Non-pigmented ciliary epithelial cell (primary cell): ENCODE data around the gene YWHAE.
"Not testable (repeated sequence)": the region's sequence is repeated elsewhere in the genome, so short reads cannot be mapped to it uniquely, and the experiment has no call there.

Experiments used
- DNase-seq: peaks from one replicate; pipeline ENCODE4 v3.0.0-alpha.2; 2010; ENCODE audit warnings: low read depth

YWHAE gene

DNA sequence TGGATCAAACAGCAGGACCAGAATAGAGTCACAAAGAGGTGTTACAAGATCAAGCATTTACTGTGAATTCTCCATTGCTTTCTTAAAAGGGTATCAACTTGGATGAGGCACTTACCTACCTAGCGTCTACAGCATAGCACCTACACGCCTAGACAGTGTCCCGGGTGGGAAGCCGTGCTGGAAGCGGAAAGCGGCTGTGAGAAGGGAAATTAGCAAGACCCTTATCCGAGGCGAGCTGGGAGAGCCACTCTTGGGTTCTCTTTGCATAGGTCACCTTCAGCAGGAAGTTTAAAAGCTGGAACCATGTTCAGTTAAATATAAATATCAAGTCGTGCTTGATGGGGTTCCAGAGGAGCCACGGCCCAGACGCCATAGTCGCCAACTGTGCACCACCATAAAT lies 74.3 kb downstream of the YWHAE start:
- DNase-seq = no peak

DNA sequence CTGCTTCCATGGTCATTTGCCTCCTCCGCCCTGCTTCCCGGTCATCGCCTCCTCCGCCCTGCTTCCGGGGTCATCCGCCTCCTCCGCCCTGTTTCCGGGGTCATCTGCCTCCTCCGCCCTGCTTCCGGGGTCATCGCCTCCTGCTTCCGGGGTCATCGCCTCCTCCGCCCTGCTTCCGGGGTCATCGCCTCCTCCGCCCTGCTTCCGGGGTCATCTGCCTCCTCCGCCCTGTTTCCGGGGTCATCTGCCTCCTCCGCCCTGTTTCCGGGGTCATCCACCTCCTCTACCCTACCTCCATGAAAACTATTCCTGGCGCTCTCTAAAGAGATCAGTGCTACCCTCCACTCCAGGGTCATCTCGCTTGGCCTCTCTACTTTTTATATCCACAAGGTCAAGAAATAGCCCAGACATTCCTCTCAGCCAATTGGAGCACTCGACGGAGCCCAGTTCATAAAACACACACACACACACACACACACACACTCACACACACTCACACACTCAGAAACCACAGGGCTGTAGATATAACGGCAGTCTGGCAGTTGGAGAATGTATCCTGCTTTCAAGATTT lies 75.7 kb downstream of the YWHAE start:
- DNase-seq = no peak

DNA sequence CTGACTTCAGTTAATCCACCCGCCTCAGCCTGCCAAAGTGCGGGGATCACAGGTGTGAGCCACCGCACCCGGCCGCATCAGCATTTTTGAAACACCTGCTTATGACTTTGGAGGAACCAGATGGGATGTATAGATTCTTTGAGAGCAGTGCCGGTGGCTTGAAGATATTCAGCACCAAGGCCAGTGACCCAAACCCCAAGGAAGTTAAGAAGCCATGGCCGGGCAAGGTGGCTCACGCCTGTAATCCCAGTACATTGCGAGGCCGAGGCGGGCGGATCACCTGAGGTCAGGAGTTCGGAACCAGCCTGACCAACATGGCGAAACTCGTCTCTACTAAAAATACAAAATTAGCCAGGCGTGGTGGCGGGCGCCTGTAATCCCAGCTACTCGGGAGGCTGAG lies 76.7 kb downstream of the YWHAE start:
- DNase-seq = no peak

DNA sequence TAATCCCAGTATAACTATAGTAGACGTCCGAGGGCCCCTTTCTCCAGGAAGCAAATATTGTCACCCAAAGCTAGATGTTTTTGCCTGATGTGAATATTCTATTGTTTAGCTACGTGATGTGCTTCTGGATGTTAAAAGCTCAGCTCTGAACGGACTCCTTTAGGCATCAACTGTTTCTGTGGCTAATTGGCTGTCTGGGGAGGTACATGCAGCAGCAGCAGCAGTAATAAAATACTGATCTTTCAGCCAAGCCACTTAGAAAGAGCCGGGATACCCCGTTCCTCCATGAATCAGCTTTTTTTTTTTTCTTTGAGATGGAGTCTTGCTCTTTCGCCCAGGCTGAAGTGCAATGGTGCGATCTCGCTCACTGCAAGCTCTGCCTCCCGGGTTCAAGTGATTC lies 77.5 kb downstream of the YWHAE start:
- DNase-seq = no peak

DNA sequence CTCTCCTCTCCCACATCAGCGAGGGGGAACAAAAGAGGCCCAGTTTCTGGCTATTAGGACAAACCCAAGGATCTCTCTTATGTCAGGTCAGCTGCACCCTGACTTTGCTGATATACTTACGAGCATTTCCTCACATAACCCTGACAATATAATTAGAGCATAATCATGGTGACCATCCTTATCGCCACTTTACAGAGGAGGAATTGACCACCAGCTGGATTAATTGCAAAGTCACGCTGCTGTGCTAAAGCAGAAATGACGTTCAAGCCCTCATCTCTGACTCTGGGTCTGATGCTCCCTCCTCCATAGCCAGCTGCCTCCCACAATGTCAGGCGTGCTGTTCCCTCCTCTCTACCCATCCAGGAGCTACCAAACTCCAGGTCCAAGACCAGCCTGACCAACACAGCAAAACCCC lies 78.0 kb downstream of the YWHAE start:
- DNase-seq = no peak

DNA sequence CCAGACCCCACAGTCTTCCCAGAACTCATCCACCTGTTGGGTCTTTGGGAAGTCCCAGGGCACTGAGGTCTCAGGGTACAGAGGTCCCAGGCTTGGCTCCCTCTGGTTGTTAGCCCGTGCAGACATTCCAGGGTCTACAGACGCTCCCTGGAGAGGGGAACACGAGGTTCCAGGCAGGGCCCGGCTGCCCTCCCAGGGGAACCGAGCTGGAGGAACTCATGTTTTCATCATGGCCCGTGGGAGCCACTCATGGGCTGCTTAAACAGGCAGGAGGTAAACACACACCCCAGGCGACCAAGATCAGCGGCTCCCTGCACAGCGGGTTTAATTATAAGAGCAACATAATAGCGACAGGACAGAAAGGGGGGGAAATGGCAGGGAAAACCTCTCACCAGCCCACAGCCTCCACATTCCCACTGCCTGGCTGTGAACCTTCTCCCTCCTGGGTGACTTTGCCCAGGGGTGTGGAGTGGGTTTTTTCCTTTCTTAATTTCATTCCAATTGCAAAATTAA lies 84.1 kb downstream of the YWHAE start:
- DNase-seq = no peak

DNA sequence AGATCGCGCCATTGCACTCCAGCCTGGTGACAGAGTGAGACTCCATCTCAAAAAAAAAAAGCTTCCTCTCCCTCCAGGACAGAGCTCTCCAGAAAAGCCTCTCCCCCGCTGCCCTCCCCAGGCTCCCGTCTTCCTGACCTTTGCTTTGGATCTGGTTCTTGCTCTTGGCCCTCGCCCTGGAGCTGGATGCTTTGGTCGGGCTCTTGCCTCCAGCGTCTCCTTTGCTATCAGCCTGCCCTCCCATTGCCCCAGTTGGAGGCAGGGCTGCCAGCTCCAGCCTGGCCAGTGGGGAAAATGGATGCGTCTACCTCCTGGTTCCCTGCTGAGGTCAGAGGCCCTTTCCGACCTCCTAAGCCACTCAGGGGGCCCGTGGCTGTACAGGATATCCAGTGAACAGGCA lies 84.6 kb downstream of the YWHAE start:
- no peak for DNase-seq

DNA sequence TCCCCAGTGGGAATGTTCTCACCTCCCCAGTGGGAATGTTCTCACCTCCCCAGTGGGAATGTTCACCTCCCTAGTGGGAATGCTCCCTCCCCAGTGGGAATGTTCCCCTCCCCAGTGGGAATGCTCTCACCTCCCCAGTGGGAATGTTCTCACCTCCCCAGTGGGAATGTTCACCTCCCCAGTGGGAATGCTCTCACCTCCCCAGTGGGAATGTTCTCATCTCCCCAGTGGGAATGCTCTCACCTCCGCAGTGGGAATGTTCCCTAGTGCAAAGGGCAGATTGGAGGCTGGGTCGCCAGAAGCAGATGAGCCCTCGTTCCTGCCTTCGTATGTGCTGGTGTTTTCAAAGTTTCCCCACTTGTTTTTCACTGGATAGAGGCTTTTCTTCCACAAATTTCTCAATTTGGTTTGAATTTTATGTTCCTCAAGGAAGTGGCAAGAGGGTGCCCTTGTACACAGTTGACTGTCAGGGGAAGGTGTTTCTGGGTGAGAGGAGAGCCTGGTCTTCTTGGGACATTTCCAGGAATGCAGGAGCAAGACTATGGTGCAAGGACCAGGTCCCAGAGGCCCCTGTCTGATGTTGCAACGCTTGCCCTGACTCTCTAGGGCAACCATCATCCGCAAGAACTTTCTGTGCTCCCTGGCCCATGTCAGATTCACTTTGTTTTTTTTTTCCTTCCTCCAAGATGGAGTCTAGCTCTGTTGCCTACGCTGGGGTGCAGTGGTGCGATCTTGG lies 86.6 kb downstream of the YWHAE start:
- no peak for DNase-seq

DNA sequence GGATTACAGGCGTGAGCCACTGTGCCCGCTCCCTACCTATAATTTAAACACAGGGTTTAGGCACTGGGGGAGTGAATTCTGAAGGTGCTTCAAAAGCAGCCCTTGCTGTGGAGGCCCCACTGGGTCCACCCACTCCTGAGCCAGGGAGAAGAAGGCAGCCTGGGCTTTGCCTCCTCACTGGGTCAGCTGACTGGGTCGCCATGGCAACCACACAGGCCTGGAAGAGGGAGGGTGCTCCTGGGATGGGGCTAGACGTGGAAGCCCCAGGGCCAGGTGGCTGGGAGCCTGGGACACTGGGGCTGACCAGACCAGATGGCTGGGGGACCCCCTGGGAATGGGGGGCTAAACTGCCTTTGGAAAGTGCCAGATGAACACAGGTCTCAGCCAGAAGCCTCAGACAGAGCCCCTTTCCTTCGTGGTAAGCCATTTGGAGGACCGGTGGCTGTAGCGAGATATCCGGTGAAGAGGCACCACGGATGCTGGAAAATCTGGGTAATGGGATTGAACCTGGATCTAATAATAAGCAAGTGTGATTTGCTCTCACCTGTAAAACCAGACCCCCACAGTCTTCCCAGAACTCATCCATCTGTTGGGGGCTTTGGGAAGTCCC lies 87.7 kb downstream of the YWHAE start:
- DNase-seq = no peak

DNA sequence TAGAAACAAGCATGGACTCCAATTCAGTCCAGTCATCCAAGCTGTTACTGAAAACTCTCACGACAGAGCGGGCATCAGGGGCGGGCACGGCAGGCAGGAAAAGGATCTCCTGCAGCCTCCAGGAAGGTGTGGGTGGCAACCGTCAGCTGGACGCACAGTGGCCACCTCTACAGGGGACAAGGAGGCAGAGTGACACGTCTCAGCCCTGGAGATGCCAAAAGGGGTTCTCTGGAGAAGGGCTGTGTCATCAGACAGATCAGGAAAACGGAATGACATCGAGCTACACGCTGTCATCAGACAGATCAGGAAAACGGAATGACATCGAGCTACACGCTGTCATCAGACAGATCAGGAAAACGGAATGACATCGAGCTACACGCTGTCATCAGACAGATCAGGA lies 92.2 kb downstream of the YWHAE start:
- not testable (repeated sequence) for DNase-seq

DNA sequence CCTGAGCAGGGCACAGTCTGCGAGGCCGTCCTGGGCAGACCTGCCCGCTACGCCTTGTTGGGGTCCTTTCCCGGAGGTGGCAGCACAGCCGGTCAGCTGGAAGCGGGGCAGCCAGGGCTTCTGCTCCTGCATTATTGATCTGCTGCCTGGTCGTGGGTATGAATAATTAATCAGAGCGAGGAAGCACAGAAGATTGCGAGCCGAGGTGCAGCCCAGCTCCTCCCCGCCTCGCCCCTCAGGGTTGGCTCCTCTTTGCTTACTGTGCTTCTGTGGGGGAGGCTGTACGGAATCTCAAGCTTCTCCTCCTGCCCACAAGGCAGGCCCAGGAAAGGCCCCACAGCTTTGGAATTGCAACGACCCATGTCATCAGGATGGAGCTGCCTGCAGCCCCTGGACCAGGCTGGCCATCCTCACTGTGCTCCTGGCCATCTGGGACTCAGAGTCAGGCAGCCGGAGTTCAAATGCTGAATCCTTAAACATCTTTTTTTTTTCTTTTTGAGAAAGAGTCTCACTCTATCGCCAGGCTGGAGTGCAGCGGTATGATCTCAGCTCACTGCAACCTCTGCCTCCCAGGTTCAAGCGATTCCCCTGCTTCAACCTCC lies 95.0 kb downstream of the YWHAE start:
- DNase-seq = no peak

DNA sequence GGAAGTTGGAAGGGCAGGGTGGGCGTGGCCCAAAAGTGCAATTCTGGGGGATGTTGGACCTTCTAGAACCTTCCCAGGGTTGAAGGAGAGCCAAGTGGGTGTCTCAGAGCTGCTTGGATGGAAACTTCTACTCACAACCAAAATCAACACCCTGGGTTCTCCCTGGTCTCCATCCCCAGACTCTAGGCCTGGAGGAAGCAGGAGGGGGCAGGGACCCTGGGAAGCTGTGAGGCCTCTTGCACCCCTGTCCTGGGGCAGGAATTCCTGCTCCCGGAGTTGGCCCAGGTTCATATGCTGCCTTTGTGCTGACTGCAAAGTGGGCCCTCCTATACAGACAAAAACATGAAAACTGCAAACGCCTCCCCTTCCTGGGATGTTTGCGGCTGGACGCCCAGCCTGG lies 95.5 kb downstream of the YWHAE start:
- no peak for DNase-seq

DNA sequence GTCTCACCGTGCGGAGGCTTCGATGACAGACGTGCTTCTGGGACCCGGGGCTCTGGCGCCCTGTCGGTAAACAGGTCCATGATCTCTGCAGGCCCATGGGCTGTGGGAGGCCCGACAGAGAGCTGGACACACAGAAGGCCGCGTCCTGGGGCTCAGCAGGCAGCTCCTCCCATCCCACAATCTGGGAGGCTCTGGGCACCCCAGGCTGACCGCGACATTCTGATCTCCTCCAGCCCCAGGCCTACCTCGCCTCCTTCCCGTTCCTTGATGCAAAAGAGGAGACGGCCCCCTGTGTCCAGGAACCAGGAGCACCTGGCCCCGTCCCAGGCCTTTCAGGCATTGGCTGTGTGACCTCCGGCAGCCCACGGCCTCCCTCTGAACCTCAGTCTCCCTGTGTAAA lies 97.3 kb downstream of the YWHAE start:
- no peak for DNase-seq

DNA sequence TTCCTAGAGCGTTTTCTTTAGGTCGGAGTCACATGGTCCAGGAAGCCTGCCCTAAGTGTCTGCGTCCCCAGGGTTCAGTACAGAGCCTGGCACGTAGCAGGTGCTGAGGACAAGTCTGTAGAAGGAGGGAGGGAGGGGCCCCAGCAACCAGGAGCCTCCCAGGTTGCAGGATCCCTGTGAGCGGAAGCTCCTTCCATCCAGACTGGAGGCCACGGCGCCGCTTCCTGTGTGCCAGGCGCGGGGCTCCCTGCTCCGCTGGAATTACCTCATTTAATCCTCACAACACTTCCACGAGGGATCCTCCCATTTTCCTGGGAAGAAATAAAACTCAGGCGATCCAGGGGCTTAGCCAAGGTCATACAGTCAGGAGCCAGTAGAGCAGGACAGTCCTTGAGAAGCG lies 98.5 kb downstream of the YWHAE start:
- DNase-seq = no peak

DNA sequence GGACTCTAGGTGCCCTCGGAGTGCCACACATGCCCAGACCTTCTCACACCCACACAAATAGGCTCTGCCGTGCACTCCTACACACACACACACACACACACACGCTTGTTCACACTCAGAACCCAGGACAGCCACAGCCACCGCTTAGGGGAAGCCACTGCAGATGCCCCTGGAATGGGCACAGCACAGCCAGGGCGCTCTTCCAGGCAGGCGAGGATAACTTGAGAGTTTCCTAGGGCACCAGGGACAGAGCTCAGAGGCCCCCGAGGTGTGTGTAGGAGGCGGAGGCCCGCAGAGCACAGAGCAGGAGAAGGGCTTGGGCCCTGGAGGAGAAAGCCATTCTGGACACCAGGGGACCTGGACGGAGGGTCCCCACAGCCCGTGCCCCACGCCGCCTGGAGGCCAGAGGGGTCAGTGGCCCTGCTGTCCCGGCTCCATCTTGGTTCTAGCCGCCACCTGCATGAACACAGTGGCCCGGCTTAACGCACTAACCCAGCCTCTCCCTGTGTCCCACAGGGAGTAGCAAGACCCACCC lies 99.6 kb downstream of the YWHAE start:
- no peak for DNase-seq

DNA sequence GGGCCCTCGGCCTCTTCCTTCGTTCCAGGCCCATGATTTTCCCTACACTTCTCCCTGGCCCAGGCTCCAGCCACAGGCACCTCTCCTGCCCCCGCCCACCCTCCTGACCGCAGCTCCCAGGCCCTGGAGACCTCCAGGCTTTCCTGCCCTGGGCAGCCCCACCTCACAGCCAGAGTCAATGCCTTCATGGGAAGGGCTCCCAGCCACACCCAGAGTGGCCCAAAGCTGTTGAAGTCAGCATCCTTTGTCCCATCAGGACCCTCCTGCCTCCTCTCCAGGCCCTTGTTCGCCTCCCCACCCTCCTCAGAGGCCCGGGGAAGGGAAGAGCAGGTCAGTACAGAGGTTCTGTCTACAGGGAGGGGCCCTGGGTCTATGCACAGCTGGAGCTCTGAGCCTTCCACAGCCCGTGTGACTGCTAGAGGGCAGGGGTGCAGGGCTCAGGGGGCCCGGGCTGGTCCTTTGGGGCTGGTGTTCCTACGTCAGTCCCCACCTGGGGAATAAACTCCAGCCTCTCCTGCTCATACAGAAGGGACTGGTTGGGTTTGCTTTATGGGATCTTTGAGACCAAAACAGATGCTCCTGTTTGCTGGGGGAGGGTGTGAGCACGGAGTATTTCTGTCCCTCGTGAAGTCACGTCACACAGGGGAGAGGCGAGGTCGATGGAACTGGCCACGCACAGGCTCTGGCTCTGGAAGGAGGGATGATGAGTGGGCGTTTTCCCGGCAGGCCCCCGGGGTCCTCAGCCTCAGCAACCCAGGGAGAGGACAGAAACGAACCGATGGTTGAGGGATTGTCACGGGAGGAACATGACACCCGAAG lies 100.3 kb downstream of the YWHAE start:
- DNase-seq = no peak

DNA sequence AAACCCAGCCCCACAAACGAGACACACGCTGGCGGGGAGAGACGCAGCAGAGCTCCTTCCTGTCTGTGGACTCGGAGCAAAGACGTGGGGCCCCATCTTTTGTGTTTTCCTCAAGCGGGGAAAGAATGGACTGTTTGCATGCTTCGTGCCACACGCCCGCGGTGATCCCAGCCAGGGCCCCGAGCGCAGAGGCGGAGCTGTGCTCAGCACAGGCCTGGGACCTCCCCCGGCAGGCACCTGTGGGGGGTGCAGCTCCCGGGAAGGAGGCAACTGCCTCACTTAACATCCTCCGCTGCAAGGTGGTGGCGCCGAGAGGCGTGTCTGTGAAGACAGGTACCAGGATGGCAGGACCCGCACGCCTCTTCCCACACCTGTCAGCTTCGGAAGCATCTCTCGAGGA lies 101.4 kb downstream of the YWHAE start:
- no peak for DNase-seq
